GM23338 (cell line): ENCODE measurements around the gene UBP1. TPM values are rescaled to one million over a fixed set of nuclear protein-coding genes. Genes with fewer than 3 reads are reported as not detected.

Experiments used
- ATAC-seq: fragments of 200-7000 bp; cut with Tn5 transposase; 3 replicates; pipeline ENCODE4 v1.9.1; 2020
- DNase-seq: peaks from one replicate; pipeline ENCODE4 v3.0.0-alpha.2; 2015; ENCODE audit warnings: low spot score
- H2AFZ ChIP-seq: fragments of 200-600 bp; sonication (generic); 2 replicates; pipeline ENCODE4 v1.8.0; 2016; ENCODE audit warnings: antibody characterized with exemption, mild to moderate bottlenecking, moderate library complexity
- H3F3A ChIP-seq: fragments of 200-600 bp; sonication (generic); replicated peaks from 2 replicates; pipeline ENCODE4 v1.8.0; 2017; ENCODE audit warnings: antibody characterized with exemption, mixed run types, low read depth
- H3K27ac ChIP-seq: fragments of 200-600 bp; sonication (generic); 2 replicates; pipeline ENCODE4 v1.6.1; 2016; ENCODE audit warnings: low read depth
- H3K27me3 ChIP-seq: fragments of 200-600 bp; sonication (generic); 2 replicates; pipeline ENCODE4 v1.8.0; 2016; ENCODE audit warnings: mild to moderate bottlenecking, mixed run types, moderate library complexity; ENCODE audit not compliant: insufficient read depth
- H3K36me3 ChIP-seq: fragments of 200-600 bp; sonication (generic); 2 replicates; pipeline ENCODE4 v1.8.0; 2016; ENCODE audit warnings: mild to moderate bottlenecking; ENCODE audit not compliant: insufficient read depth
- H3K4me1 ChIP-seq: fragments of 200-600 bp; sonication (generic); 2 replicates; pipeline ENCODE4 v1.8.0; 2016; ENCODE audit warnings: mild to moderate bottlenecking, moderate library complexity; ENCODE audit not compliant: insufficient read depth
- H3K4me2 ChIP-seq: fragments of 200-600 bp; sonication (generic); 2 replicates; pipeline ENCODE4 v1.7.1; 2017; ENCODE audit warnings: mixed run types
- H3K4me3 ChIP-seq: fragments of 200-600 bp; sonication (generic); 2 replicates; pipeline ENCODE4 v1.6.1; 2016; ENCODE audit warnings: mixed run types
- H3K79me2 ChIP-seq: fragments of 200-600 bp; sonication (generic); replicated peaks from 2 replicates; pipeline ENCODE4 v1.8.0; 2017; ENCODE audit warnings: mild to moderate bottlenecking; ENCODE audit not compliant: insufficient read depth
- H3K9me2 ChIP-seq: fragments of 200-600 bp; sonication (generic); 2 replicates; pipeline ENCODE4 v1.8.0; 2017; ENCODE audit not compliant: insufficient read depth
- H4K20me1 ChIP-seq: fragments of 200-600 bp; sonication (generic); replicated peaks from 2 replicates; pipeline ENCODE4 v1.8.0; 2017; ENCODE audit warnings: mild to moderate bottlenecking; ENCODE audit not compliant: insufficient read depth
- H3K27ac Mint-ChIP-seq: 2 replicates; pipeline ENCODE4 v1.8.0; 2020; ENCODE audit warnings: inconsistent platforms, mild to moderate bottlenecking, moderate library complexity, mixed read lengths
- H3K27me3 Mint-ChIP-seq: 3 replicates; pipeline ENCODE4 v1.8.0; 2022; ENCODE audit warnings: low read depth, mild to moderate bottlenecking, moderate library complexity, mixed read lengths, inconsistent platforms; ENCODE audit not compliant: insufficient read depth, poor library complexity
- H3K36me3 Mint-ChIP-seq: 3 replicates; pipeline ENCODE4 v1.8.0; 2021; ENCODE audit warnings: low read depth, mild to moderate bottlenecking, inconsistent platforms, moderate library complexity, mixed read lengths
- H3K4me1 Mint-ChIP-seq: 3 replicates; pipeline ENCODE4 v1.8.0; 2020; ENCODE audit warnings: mild to moderate bottlenecking, inconsistent platforms, mixed read lengths
- H3K4me3 Mint-ChIP-seq: 3 replicates; pipeline ENCODE4 v1.8.0; 2021; ENCODE audit warnings: moderate library complexity, mild to moderate bottlenecking, inconsistent platforms, mixed read lengths
- H3K9me3 Mint-ChIP-seq: 3 replicates; pipeline ENCODE4 v1.8.0; 2020; ENCODE audit warnings: moderate library complexity, mild to moderate bottlenecking, inconsistent platforms, mixed read lengths
- CREB1 ChIP-seq: fragments of 250-450 bp; sonication (Bioruptor Pico); IDR thresholded peaks from 2 replicates; pipeline ENCODE4 v1.5.0; 2020; ENCODE audit warnings: low read depth, mild to moderate bottlenecking, moderate library complexity
- ETS1 ChIP-seq: IDR thresholded peaks from 2 replicates; pipeline ENCODE4 v1.6.1; 2016; ENCODE audit warnings: antibody characterized with exemption
- EZH2 ChIP-seq: fragments of 200-600 bp; sonication (generic); IDR thresholded peaks from one replicate; pipeline ENCODE4 v1.8.0; 2017; ENCODE audit warnings: antibody characterized with exemption, mild to moderate bottlenecking, low read depth; ENCODE audit not compliant: unreplicated experiment
- EZH2phosphoT487 ChIP-seq: fragments of 200-600 bp; sonication (generic); IDR thresholded peaks from one replicate; pipeline ENCODE4 v1.8.1; 2018; ENCODE audit warnings: antibody characterized with exemption; ENCODE audit not compliant: unreplicated experiment
- JUNB ChIP-seq: IDR thresholded peaks from one replicate; pipeline ENCODE4 v1.6.1; 2016; ENCODE audit warnings: antibody characterized with exemption; ENCODE audit not compliant: unreplicated experiment
- NANOG ChIP-seq: IDR thresholded peaks from 2 replicates; pipeline ENCODE4 v1.6.1; 2016; ENCODE audit warnings: antibody characterized with exemption, borderline replicate concordance
- POLR2AphosphoS5 ChIP-seq: IDR thresholded peaks from 2 replicates; pipeline ENCODE4 v1.6.1; 2016; ENCODE audit warnings: antibody characterized with exemption, low read depth
- STAT1 ChIP-seq: IDR thresholded peaks from one replicate; pipeline ENCODE4 v1.6.1; 2016; ENCODE audit warnings: antibody characterized with exemption; ENCODE audit not compliant: unreplicated experiment
- ZNF114 ChIP-seq: fragments of 250-450 bp; sonication (Bioruptor Pico); IDR thresholded peaks from 2 replicates; pipeline ENCODE4 v1.5.0; 2020; ENCODE audit warnings: mild to moderate bottlenecking, moderate library complexity
- ZNF331 ChIP-seq: fragments of 250-450 bp; sonication (Bioruptor Pico); IDR thresholded peaks from 2 replicates; pipeline ENCODE4 v1.5.0; 2020; ENCODE audit warnings: low read depth, mild to moderate bottlenecking, moderate library complexity
- ZNF462 ChIP-seq: fragments of 250-450 bp; sonication (Bioruptor Pico); IDR thresholded peaks from 2 replicates; pipeline ENCODE4 v1.5.0; 2020; ENCODE audit warnings: mild to moderate bottlenecking, moderate library complexity
- polyA plus RNA-seq: library from polyadenylated mRNA; unstranded; fragments of >200 nt; fragmentation: Nextera tagmentation; extraction: Ambion mirVana; gene quantifications from 2 replicates; pipeline ENCODE4 v1.2.1, GENCODE V29; 2016
- total RNA-seq: library from RNA; depleted of rRNA; stranded (reverse); fragments of >200 nt; shearing (Covaris generic); gene quantifications from 2 replicates; pipeline ENCODE4 v1.2.3, GENCODE V29; 2014

Gene UBP1
- total and polyA plus RNA-seq, 2 experiments from 2014 or later = 16.8 to 66.8 TPM

GRCh38 chr3:33392703-33393125, 47.5 kb downstream of the UBP1 start:
- DNase-seq (no peak), ATAC-seq (no peak)
- Histone ChIP-seq H3K27ac (no peak overlapping the region), H3K4me2 (no peak overlapping the region), H3K4me1 (no peaks in the 10 kb centered on the region), H3K36me3 (peaks cover 39% of the 10 kb centered on the region; the same call in 1 of the 2 replicates), H3F3A (no peaks in the 10 kb centered on the region), H2AFZ (no peak overlapping the region), H4K20me1 (peaks cover 9% of the 10 kb centered on the region), H3K79me2 (no peaks in the 10 kb centered on the region), H3K4me3 (no peak overlapping the region), H3K27me3 (no peaks in the 10 kb centered on the region), H3K9me2 (no peaks in the 10 kb centered on the region)
- no peak overlapping the region for H3K27ac Mint-ChIP-seq
- TF ChIP-seq POLR2AphosphoS5 = no peak
- TF ChIP-seq ETS1 = no peak
- no peak for TF ChIP-seq CREB1 (CRISPR knock-in tag)
- TF ChIP-seq EZH2 = no peak
- no peak for TF ChIP-seq ZNF331 (CRISPR knock-in tag)
- TF ChIP-seq ZNF462 (CRISPR knock-in tag) = no peak
- TF ChIP-seq EZH2phosphoT487 = no peak
- no peak for TF ChIP-seq STAT1
- TF ChIP-seq NANOG = no peak
- TF ChIP-seq JUNB = no peak
- no peak for TF ChIP-seq ZNF114 (CRISPR knock-in tag)
- H3K9me3 Mint-ChIP-seq = no peaks in the 10 kb centered on the region
- no peak overlapping the region for H3K4me3 Mint-ChIP-seq
- H3K27me3 Mint-ChIP-seq = peaks cover 6% of the 10 kb centered on the region
- no peaks in the 10 kb centered on the region for H3K4me1 Mint-ChIP-seq
- peaks cover 75% of the 10 kb centered on the region for H3K36me3 Mint-ChIP-seq
